HepG2 (cell line): ENCODE data around the gene GLRX5. TPM values are rescaled to one million over a fixed set of nuclear protein-coding genes. Genes with fewer than 3 reads are reported as not detected.

ENCODE experiments used
- DPF2 ChIP-seq: sonication (generic); formaldehyde crosslinking; IDR thresholded peaks from 2 replicates; pipeline ENCODE4 v1.4.0; 2020; ENCODE audit warnings: mild to moderate bottlenecking, low read depth, missing genetic modification reagents, borderline replicate concordance
- HNRNPLL ChIP-seq: fragments of 200-400 bp; formaldehyde crosslinking; IDR thresholded peaks from 2 replicates; pipeline ENCODE4 v1.6.1; 2017; ENCODE audit warnings: mild to moderate bottlenecking, low read depth, low read length; ENCODE audit not compliant: poor library complexity, severe bottlenecking
- NR2F1 ChIP-seq, 2 experiments: fragments of 450-650 bp in 1 of 2; formaldehyde crosslinking in 1 of 2; IDR thresholded peaks; 2 replicates each; pipeline versions ENCODE4 v1.5.0 to v1.6.1; 2016 to 2020; ENCODE audit warnings: mild to moderate bottlenecking in 1 of 2, missing compliant biosample characterization in 1 of 2, missing genetic modification reagents in 1 of 2, moderate library complexity in 1 of 2
- TSC22D2 ChIP-seq: sonication (generic); formaldehyde crosslinking; IDR thresholded peaks from 2 replicates; pipeline ENCODE4 v1.5.1; 2020; ENCODE audit warnings: missing genetic modification reagents, mild to moderate bottlenecking, borderline replicate concordance
- ZEB1 ChIP-seq: IDR thresholded peaks from 2 replicates; pipeline ENCODE4 v1.6.1; 2012; ENCODE audit warnings: mild to moderate bottlenecking, low read depth, inconsistent platforms; ENCODE audit not compliant: insufficient replicate concordance
- ZNF816 ChIP-seq: sonication (generic); formaldehyde crosslinking; IDR thresholded peaks from 2 replicates; pipeline ENCODE4 v1.8.0; 2022; ENCODE audit warnings: missing genetic modification reagents, mild to moderate bottlenecking, borderline replicate concordance
- ZSCAN21 ChIP-seq: sonication (generic); formaldehyde crosslinking; IDR thresholded peaks from 2 replicates; pipeline ENCODE4 v1.8.0; 2022; ENCODE audit warnings: mild to moderate bottlenecking, missing genetic modification reagents, moderate library complexity, borderline replicate concordance
- polyA plus RNA-seq, 8 experiments: library from polyadenylated mRNA; depleted of rRNA in 3 of 8; stranded (reverse) in 7 of 8; unstranded in 1 of 8; fragments of >200 nt; fragmentation: Illumina TruSeq in 4 of 8; extraction: Trizol in 4 of 8; gene quantifications; 2 replicates each; pipeline versions ENCODE4 v1.2.1 to v1.2.3, GENCODE V29; 2011 to 2016; ENCODE audit warnings: low read depth in 4 of 8, missing spikeins in 1 of 8, mixed read lengths in 1 of 8; ENCODE audit not compliant: insufficient read depth in 1 of 8
- total RNA-seq, 5 experiments: library from RNA; depleted of rRNA; stranded (reverse); fragments of >200 nt; fragmentation: Illumina TruSeq; extraction: Trizol; gene quantifications; 2 replicates each; pipeline ENCODE4 v1.2.3, GENCODE V29; 2016; ENCODE audit warnings: low read depth in 1 of 5
- TF ChIP-seq, protein P1 (sequence below): sonication (generic); formaldehyde crosslinking; IDR thresholded peaks from 2 replicates; pipeline ENCODE4 v1.4.0; 2020; ENCODE audit warnings: missing genetic modification reagents
- TF ChIP-seq, protein P2 (sequence below): IDR thresholded peaks from 2 replicates; pipeline ENCODE4 v1.6.1; 2018; ENCODE audit warnings: missing genetic modification reagents
- TF ChIP-seq, protein P3 (sequence below), 2 experiments: IDR thresholded peaks; 2 replicates each; pipeline ENCODE4 v1.6.1; 2011 to 2012; ENCODE audit warnings: low read length in 2 of 2, borderline replicate concordance in 1 of 2, low read depth in 1 of 2, mild to moderate bottlenecking in 1 of 2, moderate library complexity in 1 of 2
- TF ChIP-seq, protein P4 (sequence below): sonication (generic); formaldehyde crosslinking; IDR thresholded peaks from 2 replicates; pipeline ENCODE4 v1.5.0; 2020; ENCODE audit warnings: missing genetic modification reagents

GLRX5 gene
- total and polyA plus RNA-seq, 2 of the 13 experiments (the other 11 are each of a cell fraction or from before 2014, with no cell fraction given), result 122 to 146 TPM

DNA sequence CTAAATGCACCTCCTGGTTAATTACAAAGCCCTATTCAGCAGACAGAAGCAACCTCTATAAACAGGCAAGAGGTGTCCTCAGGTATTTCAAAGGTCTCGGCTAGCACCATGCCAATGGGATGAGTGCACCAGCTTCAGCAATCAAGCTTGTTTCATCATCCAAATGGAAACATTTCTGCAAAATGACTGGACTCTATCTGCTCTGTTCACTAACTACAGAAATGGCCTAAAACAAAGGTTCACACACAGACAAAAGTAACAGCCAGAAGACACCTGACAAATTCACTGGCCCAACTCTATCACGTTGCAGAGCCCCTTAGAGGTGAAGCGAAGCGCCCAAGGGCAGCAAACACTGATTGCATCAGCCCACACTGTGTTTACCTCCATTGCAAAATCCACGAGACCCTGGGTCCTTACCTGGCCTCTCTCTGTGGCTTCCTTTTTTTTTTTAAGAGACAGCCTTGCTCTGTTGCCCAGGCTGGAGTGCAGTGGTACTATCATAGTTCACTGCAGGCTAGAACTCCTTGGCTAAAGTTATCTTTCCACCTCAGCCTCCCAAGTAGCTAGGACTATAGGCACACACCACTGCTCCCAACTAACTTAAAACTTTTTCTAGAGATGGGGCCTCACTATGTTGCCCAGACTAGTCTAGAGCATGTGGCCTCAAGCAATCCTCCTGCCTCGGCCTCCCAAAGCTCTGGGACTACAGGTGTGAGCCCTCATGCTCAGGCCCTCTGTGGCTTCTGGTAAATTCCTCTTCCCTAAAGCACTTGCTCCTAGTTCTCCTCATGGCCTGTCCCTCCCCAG is 9.9 kb upstream of the GLRX5 start (continued):
- TF ChIP-seq, protein P1, sequence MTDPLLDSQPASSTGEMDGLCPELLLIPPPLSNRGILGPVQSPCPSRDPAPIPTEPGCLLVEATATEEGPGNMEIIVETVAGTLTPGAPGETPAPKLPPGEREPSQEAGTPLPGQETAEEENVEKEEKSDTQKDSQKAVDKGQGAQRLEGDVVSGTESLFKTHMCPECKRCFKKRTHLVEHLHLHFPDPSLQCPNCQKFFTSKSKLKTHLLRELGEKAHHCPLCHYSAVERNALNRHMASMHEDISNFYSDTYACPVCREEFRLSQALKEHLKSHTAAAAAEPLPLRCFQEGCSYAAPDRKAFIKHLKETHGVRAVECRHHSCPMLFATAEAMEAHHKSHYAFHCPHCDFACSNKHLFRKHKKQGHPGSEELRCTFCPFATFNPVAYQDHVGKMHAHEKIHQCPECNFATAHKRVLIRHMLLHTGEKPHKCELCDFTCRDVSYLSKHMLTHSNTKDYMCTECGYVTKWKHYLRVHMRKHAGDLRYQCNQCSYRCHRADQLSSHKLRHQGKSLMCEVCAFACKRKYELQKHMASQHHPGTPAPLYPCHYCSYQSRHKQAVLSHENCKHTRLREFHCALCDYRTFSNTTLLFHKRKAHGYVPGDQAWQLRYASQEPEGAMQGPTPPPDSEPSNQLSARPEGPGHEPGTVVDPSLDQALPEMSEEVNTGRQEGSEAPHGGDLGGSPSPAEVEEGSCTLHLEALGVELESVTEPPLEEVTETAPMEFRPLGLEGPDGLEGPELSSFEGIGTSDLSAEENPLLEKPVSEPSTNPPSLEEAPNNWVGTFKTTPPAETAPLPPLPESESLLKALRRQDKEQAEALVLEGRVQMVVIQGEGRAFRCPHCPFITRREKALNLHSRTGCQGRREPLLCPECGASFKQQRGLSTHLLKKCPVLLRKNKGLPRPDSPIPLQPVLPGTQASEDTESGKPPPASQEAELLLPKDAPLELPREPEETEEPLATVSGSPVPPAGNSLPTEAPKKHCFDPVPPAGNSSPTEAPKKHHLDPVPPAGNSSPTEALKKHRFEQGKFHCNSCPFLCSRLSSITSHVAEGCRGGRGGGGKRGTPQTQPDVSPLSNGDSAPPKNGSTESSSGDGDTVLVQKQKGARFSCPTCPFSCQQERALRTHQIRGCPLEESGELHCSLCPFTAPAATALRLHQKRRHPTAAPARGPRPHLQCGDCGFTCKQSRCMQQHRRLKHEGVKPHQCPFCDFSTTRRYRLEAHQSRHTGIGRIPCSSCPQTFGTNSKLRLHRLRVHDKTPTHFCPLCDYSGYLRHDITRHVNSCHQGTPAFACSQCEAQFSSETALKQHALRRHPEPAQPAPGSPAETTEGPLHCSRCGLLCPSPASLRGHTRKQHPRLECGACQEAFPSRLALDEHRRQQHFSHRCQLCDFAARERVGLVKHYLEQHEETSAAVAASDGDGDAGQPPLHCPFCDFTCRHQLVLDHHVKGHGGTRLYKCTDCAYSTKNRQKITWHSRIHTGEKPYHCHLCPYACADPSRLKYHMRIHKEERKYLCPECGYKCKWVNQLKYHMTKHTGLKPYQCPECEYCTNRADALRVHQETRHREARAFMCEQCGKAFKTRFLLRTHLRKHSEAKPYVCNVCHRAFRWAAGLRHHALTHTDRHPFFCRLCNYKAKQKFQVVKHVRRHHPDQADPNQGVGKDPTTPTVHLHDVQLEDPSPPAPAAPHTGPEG, result 0 out of 2 replicates have a peak, but pooled peaks have one; percentile 44
- TF ChIP-seq, protein P2, sequence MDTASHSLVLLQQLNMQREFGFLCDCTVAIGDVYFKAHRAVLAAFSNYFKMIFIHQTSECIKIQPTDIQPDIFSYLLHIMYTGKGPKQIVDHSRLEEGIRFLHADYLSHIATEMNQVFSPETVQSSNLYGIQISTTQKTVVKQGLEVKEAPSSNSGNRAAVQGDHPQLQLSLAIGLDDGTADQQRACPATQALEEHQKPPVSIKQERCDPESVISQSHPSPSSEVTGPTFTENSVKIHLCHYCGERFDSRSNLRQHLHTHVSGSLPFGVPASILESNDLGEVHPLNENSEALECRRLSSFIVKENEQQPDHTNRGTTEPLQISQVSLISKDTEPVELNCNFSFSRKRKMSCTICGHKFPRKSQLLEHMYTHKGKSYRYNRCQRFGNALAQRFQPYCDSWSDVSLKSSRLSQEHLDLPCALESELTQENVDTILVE (CRISPR knock-in tag), result peak; percentile 86
- TF ChIP-seq NR2F1 (CRISPR knock-in tag; IDR thresholded peaks at IDR 0.05) (peak; percentile 57 to 67; a peak in 3 of 4 replicates), HNRNPLL (no peak), ZSCAN21 (CRISPR knock-in tag) (0 out of 2 replicates have a peak, but pooled peaks have one; percentile 3), DPF2 (peak; percentile 88), ZNF816 (CRISPR knock-in tag) (no peak), TSC22D2 (CRISPR knock-in tag) (peak; percentile 50; the same call in 1 of the 2 replicates), ZEB1 (peak; percentile 96)
- TF ChIP-seq, protein P3, sequence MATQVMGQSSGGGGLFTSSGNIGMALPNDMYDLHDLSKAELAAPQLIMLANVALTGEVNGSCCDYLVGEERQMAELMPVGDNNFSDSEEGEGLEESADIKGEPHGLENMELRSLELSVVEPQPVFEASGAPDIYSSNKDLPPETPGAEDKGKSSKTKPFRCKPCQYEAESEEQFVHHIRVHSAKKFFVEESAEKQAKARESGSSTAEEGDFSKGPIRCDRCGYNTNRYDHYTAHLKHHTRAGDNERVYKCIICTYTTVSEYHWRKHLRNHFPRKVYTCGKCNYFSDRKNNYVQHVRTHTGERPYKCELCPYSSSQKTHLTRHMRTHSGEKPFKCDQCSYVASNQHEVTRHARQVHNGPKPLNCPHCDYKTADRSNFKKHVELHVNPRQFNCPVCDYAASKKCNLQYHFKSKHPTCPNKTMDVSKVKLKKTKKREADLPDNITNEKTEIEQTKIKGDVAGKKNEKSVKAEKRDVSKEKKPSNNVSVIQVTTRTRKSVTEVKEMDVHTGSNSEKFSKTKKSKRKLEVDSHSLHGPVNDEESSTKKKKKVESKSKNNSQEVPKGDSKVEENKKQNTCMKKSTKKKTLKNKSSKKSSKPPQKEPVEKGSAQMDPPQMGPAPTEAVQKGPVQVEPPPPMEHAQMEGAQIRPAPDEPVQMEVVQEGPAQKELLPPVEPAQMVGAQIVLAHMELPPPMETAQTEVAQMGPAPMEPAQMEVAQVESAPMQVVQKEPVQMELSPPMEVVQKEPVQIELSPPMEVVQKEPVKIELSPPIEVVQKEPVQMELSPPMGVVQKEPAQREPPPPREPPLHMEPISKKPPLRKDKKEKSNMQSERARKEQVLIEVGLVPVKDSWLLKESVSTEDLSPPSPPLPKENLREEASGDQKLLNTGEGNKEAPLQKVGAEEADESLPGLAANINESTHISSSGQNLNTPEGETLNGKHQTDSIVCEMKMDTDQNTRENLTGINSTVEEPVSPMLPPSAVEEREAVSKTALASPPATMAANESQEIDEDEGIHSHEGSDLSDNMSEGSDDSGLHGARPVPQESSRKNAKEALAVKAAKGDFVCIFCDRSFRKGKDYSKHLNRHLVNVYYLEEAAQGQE (IDR thresholded peaks at IDR 0.05; ENCODE audit: borderline replicate concordance in 1 of 2, low read depth in 1 of 2, low read length in 2 of 2), result peak in 1 of 2 experiments; percentile 61; a peak in 1 of 4 replicates
- TF ChIP-seq, protein P4, sequence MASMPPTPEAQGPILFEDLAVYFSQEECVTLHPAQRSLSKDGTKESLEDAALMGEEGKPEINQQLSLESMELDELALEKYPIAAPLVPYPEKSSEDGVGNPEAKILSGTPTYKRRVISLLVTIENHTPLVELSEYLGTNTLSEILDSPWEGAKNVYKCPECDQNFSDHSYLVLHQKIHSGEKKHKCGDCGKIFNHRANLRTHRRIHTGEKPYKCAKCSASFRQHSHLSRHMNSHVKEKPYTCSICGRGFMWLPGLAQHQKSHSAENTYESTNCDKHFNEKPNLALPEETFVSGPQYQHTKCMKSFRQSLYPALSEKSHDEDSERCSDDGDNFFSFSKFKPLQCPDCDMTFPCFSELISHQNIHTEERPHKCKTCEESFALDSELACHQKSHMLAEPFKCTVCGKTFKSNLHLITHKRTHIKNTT, result no peak
